GM21786 (cell line): ENCODE measurements around the gene MMP3.

ENCODE experiments used
- ATAC-seq: cut with Tn5 transposase; IDR thresholded peaks from one replicate; pipeline ENCODE4 v1.9.1; 2021; ENCODE audit not compliant: unreplicated experiment

The MMP3 gene

DNA sequence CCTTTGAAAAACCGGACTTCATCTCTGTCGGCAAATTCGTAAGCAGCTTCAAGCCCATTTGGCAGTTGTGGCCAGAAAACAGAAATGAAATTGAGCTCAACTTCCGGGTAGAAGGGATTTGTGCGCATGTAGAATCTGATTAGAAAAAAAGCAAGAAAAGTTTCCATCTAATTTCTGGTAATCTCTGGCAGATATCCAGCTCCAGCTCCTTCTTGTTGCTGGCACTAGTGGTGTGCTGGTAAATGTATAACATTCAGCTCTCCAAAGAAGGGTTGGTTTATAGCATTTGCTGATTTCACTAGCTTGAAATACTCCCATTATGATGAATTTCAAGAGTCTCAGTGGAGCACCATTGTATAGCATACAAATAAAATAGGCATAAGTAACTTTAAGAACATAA is 50.8 kb downstream of the MMP3 start:
- no peak for ATAC-seq

DNA sequence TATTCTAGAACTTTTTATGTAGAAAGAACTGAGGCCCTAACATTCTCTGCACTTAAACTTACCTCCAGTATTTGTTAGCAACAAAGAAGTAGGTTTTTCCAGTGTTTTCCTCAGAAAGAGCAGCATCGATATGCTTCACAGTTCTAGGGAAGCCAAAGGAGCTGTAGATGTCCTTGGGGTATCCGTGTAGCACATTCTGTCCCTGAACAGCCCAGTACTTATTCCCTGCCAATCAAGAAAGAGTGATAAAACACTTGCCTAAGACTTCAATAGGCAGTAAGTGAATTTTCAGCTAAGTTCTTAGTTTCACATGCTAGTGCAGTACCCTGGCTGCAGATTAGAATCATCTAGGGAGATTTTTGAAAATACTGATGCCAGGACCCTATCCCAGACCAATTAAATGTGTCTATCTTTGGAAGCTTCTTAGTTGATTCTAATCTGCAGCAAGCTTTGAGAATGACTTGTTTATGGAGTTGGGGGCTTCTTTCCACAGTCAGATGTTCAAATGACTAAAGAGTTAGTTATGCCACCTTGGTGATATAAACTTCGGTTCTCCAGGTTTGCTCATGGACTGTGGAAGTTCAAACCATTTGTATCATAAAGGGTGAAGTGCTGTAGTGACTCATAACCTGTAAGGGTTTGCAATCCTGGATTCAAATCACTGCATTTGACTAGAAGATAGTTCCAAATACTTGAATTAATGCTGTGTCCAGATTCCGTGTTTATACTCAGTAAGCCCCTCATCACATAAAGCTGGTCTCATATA is 52.0 kb downstream of the MMP3 start:
- ATAC-seq = no peak

DNA sequence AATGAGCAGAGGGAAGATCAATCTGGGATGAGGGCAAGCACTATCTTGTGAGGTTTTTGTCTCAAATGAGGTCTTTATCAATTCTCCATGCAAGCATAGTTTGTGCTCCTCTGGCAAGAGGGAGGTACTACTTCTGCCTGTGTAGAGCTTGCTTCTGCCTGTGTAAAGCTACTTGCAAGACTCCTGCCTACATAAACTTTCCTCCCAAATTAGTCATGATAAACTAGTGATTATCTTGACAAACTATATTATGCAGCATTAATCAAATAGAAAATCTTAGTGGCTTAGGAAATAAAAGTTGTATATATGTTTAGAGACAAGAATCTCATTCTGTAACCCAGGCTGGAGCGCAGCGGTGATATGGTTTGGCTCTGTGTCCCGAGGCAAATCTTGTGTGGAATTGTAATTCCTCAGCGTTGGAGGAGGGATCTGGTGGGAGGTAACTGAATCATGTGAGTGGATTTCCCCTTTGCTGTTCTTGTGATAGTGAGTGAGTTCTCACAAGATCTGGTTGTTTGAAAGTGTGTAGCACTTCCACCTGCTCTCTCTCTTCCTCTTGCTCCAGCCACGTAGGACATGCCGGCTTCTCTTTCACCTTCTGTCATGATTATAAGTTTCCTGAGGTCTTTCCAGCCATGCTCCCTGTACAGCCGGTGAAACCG is 54.9 kb downstream of the MMP3 start:
- no peak for ATAC-seq
